ENCODE data around the gene STRN.
"Not testable (repeated sequence)": the region's sequence is repeated elsewhere in the genome, so short reads cannot be mapped to it uniquely, and the experiment has no call there.

Gene STRN

GRCh38 chr2:36906277-36906676 is 60.1 kb downstream of the STRN start:
- DNase-seq = no peak

- no peak for DNase-seq
Measured at GRCh38 chr2:36904636-36905035, 61.7 kb downstream of the STRN start.

- DNase-seq = no peak
Measured at GRCh38 chr2:36902385-36903120, 63.8 kb downstream of the STRN start.

GRCh38 chr2:36892805-36893204 is 73.5 kb downstream of the STRN start:
- DNase-seq = no peak

GRCh38 chr2:36889795-36890194 is 76.5 kb downstream of the STRN start:
- DNase-seq = no peak

GRCh38 chr2:36887095-36887494 is 79.2 kb downstream of the STRN start:
- DNase-seq = not testable (repeated sequence)

GRCh38 chr2:36886664-36887063 is 79.7 kb downstream of the STRN start:
- no peak for DNase-seq

GRCh38 chr2:36885605-36886004 is 80.7 kb downstream of the STRN start:
- DNase-seq = no peak

GRCh38 chr2:36882532-36882931 is 83.8 kb downstream of the STRN start:
- DNase-seq = no peak

- no peak for DNase-seq
Measured at GRCh38 chr2:36881816-36882215, 84.5 kb downstream of the STRN start.

- DNase-seq = no peak
Measured at GRCh38 chr2:36878429-36878828, 87.9 kb downstream of the STRN start.

GRCh38 chr2:36871068-36871707 is 95.1 kb downstream of the STRN start:
- DNase-seq = no peak

- no peak for DNase-seq
Measured at GRCh38 chr2:36869606-36870005, 96.7 kb downstream of the STRN start.

GRCh38 chr2:36861896-36862295 is 104.4 kb downstream of the STRN start:
- no peak for DNase-seq

GRCh38 chr2:36859366-36859792 is 107.0 kb downstream of the STRN start:
- no peak for DNase-seq

- no peak for DNase-seq
Measured at GRCh38 chr2:36858551-36859365, 107.6 kb downstream of the STRN start.

- no peak for DNase-seq
Measured at GRCh38 chr2:36857713-36858112, 108.6 kb downstream of the STRN start.

GRCh38 chr2:36855429-36855828 is 110.9 kb downstream of the STRN start:
- DNase-seq = no peak

- no peak for DNase-seq
Measured at GRCh38 chr2:36854241-36854640, 112.1 kb downstream of the STRN start.

GRCh38 chr2:36849265-36849664 is 117.1 kb downstream of the STRN start:
- DNase-seq = no peak

- DNase-seq = no peak
Measured at GRCh38 chr2:36843838-36844237, 122.5 kb downstream of the STRN start.

- no peak for DNase-seq
Measured at GRCh38 chr2:36839976-36840617, 126.2 kb downstream of the STRN start.

Data from stimulated activated naive CD4-positive, alpha-beta T cell (primary cell).